Superior temporal gyrus (tissue), 1 donor: Measurements from ENCODE around the gene CACNA1S.

Experiments used
- DNase-seq: peaks from one replicate; pipeline ENCODE4 v3.0.0-alpha.2; 2016; ENCODE audit errors: extremely low spot score

Gene CACNA1S

DNA sequence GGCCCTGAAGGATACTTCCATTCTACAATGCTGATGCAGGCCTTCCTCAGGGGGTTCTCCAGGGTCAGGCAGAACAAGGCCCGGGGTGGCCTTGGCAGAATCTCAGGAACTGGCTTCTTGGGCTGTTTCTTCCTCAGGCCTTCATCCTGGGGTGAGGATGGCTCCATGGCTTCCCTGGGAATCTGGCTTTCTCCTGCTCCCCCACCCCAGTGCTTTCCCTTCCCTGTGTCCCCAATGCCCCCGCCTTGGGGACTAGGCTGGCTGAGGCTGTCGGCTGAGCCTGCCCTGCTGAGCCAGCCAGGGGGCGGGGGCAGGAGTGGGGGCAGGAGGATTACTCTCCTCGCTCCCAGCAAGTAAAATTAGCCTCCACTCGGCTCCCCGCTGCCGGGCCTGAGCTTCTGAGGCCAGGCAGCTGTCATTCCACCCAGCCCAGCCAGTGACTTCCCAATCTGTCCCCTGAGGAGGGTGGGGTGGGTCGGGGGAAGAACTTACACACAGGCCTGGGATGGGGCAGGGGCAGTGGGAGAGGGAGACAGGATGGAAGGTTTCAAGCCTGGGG lies at the start of gene CACNA1S:
TSS of gene CACNA1S (minus strand) at position 254 of the 559 bp plus-strand sequence. CDS start at position 167, 87 bp downstream.
- no peak for DNase-seq

DNA sequence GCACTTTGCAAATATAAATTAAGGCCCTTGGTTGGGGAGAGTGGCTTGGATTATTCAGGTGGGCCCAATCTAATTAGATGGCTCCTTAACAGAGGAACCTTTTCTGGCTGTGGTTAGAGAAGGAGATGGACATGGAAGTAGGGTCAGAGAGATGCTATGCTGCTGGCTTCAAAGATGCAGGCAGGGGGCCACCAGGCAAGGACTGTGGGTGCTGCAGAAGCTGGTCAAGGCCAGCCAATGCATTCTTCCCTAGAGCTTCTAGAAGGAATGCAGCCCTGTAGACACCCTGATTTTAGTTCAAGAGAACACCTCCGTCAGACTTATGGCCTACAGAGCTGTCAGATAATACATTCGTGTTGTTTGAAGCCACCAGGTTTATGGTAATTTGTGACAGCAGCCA lies 45.7 kb upstream of the CACNA1S start:
- DNase-seq = no peak

DNA sequence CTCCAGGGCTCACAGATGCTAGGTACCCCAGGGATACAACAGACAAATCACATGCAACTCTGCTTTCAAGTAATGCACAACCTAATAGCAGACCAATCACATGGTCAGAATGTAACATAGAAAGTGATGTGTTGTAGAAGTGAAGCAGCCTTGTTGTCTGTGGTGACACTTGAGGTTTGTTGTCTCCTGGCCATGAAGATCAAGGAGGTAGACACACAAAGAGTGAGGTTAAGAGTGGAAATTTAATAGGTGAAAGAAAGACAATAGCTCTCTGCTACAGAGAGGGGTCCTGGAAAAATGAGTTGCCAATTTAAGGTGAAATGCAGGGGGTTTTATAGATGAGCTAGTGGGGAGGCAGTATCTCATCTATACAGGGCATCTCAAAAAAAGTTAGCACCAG lies 44.6 kb upstream of the CACNA1S start:
- DNase-seq = no peak

DNA sequence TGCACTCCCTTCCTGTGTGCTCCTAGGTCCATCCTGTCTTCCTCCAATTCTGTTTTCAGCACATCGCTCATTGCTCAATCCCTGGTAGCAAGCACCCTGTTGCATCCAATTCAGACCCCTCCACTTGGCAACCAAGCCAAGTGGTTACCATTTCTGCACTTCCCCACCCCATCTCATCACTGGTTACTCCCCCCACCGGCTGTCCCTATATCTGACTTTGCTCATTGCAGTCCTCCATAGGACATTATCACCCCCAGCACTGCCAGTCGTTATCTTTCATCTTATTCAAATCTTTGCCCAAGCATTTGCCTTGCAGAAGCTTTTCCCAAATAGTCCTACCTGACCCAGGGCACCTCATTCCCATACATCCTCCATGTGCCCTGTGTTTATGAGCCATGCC lies 44.1 kb upstream of the CACNA1S start:
- DNase-seq = no peak

DNA sequence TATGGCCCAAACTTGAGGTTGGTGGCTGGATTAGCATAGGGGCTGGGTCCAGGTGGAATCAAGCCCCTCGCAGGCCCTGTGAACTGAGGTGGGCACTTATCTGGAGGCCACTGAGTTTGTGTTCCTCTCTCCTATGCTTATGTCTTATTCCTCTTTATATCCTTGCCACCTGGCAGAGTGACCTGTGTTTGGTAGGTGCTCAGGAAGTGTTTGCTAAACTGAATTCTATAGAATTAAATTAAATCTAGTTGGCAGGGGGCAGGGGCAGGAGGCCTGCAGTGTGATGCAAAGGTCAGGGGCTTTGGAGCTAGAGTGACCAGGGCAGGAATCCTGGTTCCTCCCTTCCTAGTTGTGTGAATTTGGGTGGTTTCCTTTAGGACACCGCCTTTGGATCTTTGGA lies 43.1 kb upstream of the CACNA1S start:
- no peak for DNase-seq

DNA sequence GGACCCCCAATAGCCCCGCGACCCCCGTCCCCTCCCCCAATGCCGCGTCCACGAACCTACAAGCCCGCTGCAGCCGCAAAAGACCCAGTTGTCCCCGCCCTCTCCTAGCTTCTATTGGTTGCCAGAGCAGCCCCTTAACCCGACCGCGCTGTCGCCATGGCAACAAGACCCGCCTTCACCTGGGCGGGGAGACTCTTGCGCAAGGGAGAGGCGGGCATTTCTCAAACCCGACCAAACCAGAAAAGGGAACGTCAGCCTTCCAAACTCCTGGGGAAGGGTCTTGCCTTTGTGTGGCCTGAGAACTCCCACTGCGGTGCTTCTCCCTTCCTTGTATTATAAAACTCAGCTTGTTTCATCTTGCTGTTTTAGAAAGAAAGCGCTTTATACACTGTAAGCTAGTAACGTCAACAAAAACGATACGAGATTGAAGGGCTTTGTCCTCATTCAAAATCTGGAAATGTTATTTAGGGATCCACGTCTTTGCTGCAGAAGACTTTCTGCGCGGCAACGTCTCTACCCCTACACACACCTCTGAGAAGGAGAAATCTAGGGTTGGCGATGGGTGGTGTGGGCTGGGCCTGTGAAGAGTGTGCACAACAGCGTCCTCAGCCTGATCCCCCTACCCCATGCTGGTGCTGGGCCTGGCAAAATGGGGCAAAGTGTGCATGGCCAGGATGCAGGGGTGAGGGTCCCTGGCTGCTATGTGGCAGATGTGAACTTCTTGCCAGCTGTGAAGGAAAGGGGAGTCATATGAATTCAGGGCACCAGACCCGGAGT lies 42.4 kb upstream of the CACNA1S start, which contains the start of gene TMEM9:
TSS of gene TMEM9 (minus strand) at position 86 of the 777 bp plus-strand sequence. CDS start 551 bp downstream, outside the sequence.
- peak; percentile 98 for DNase-seq

DNA sequence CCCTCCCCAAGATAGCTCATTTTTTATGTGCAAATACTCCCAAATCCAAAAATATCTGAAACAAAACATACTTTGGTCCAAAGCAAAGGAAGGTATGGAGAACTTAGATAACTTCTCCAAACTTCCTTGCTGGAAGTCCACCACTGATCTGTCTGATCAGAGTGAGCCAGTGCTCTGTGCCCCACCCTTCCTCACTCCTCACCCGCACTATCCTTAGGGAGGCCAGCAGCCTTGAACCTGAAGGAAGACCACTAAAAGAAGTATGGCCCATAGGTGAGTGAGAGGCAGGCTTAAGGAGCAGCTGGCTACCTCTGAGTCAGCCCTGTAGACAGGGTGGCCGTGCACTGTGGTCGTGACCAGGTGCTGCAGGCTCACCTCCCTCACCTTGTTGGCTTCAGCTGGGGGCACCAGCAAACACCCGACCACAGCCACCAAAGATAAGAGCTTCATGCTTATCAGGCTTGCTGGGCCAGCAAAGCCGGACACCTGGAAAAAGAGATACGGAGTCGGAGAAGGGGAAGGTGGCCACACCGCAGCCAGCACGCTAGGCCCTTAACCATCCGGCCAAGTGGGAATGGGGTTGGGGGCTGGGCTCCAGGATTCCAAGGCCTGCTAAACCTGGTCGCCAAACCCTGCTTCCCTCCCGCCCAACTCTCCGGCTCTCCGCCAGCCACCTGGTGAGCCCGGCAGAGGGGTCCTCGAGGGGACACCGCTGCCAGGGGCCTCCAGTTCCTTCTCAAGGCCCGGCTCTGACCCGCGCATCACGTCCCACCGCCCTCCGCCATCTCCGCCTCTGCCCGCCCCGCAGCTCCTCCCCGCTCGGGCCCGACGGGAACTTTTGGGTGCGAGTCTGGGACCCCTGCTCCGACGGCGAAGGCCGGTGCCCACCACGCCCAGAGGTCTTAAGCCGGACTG lies 41.5 kb upstream of the CACNA1S start:
- no peak for DNase-seq

DNA sequence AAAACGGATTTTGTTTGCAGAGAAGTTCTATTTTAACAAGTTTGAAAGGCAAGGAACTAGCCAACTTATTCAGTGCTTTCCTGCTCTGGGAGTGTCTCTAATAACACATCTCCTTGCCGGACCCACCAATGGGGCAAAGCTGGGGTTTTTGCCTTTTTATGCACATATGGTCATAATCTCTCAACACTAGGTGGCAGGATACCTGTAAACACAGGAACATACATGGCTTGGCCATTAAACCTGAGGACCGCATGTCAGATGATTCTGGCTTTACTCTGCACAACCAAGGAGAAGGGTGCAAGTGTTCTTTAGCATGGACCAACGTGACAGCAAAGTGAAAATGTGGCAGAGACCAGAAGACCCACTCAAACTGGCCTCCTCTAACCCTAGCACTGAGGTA lies 37.2 kb upstream of the CACNA1S start:
- no peak for DNase-seq

DNA sequence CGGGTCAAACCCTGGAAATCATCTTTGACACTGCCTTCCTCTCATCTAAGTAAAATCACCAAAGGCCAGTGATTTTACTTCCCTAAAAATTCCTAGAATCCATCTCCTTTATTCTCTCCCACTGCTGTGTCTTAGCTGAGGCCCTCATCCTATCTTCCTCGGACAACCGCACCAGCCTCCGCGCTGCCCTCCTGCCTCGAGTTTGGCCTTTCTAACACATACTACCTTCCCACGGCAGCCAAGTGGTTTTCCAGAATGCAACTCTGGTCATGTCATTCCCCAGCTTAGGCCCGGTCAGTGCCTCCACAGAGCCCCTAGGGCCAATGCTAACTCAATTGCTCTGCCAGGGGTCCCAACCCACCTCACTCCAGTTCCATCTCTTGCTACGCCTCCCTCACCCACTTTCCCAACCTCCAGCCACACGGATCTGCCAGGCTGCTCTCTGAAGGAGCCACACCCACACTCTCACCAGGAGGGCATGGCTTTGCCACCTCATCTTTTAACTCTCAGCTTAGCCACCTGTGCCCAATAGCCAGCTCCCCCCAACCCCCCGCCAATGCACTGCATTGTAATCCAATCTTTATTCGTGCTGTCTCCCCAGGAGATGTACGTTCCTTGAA lies 35.3 kb upstream of the CACNA1S start:
- no peak for DNase-seq

DNA sequence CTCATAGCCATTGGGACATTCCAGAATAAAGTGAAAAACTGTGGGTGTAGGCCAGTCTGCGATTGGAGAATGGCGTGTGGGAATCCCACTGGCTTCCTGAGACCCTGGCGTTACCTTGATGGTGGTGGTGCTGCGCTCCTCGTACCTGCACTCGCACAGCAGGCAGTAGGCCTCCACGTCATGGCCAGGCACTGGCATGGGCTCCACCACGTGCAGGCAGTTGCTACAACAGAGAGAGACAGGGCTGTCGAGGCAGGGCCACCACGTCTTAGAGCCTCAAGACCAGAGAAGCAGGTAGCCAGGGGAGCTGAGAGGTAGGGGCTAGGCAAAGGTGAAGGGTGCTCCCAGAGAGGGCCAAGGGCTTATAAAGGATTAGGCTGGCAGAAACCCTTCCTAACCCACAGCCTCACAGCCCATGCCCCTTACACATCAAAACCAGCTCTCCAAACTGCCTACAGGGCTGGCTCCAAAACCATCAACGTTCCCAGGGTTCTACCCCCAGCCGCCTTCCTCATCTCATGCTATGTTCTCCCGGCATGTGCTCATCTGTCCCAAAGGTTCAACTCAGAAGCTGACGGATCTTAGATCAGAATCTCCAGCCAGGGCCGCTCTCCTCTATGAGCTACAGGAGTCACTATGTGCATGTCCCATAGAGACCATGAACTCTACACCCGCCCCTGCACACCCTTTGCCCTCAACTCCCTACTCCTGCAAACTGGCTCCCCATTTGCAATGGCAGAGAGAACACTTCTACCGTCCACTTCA lies 34.6 kb upstream of the CACNA1S start:
- DNase-seq = no peak

DNA sequence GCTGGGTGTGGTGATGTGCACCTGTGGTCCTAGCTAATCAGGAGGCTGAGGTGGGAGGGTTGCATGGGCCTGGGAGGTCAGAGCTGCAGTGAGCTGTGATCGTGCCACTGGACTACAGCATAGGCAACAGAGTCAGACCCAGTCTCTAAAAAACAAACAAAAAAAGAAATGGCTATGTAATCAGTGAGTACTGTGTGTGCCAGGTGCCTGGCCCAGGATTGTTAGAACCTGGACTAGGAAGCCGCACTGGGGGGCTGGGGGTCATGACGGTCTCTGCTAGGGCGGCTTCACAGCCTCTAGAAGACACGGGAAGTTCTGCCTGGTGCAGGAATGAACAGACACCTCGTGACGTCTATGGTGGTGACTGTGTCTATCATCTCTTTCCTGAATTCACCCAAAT lies 33.6 kb upstream of the CACNA1S start:
- no peak for DNase-seq

DNA sequence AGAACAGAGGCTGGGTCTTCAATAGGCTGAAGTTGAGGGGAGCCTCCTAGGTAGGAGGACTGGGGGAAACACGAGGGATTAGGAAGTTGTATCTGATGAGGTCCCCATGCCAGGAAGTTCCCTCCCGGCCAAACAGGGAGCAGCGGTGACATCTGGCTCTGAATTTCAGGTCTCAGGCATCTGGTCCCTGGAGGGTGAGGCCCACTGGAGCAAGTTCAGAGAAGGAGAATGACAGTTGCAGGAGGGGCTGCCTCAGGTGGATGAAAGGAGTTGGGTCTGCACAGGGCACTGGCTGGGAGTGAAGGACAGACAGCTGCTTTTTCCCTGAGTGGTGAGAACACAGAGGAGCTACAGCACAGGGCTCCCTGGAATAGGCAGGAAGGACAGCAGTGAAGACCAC lies 32.9 kb upstream of the CACNA1S start:
- no peak for DNase-seq

DNA sequence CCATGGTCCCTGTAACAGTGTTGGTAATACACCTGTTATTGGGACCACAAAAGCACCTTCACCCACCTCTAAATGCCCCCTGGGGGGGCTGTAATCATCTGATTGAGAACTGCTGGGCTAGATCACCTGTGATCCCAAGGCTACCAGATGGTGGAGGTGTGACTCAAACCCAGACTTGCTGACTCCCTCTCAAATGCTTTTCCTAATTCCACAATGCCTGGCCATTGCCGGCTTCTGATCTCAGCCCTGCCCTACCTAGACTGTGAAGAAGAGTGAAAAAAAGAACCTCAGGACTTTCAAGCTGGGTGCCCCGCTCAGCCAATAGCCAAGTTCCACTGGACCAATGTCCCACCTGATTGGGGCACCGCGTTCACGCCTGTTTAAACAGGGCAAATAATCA lies 32.5 kb upstream of the CACNA1S start:
- DNase-seq = no peak

DNA sequence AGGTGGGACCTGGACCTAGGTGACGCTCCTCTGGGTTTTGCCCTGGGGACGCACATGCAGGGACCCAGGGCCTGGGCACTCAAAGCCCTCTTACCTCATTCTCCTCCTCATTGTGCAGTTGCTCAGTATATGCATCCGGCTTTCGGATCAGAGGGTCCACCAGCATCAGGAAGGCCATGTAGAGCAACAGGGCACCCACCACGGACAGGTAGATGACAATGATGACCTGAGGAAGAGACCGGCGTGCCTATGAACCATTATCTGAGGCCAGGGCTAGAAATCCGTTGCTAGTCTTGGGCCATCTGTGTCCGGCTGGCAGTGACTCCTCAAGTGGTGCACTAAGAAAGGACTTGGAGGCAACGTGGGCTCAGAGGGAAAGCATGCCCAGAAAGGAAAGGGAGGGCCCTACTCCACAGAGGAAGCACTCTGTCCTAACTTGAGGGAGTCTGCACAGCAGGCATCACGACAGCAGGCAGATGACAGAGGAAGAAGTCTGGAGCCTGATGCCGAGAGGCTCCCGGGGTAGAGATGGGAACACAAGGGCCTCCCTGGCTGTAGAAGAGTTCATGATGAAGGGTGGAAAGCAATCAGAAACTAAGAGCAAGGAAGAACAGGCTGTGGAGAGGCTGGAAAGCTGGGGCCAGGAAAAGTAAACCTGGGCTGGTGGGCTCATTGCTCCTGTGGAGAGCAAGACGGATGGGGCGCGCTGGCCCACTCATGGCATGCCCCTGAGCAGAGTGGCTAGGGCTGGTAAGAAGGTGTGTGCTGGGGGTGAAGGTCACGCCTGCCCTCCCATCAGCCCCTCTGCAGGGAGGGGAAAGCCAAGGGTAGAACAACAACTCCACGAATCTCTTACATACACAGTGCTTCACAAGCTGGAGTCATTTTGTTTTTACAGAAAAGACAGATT lies 31.8 kb upstream of the CACNA1S start:
- DNase-seq = no peak

DNA sequence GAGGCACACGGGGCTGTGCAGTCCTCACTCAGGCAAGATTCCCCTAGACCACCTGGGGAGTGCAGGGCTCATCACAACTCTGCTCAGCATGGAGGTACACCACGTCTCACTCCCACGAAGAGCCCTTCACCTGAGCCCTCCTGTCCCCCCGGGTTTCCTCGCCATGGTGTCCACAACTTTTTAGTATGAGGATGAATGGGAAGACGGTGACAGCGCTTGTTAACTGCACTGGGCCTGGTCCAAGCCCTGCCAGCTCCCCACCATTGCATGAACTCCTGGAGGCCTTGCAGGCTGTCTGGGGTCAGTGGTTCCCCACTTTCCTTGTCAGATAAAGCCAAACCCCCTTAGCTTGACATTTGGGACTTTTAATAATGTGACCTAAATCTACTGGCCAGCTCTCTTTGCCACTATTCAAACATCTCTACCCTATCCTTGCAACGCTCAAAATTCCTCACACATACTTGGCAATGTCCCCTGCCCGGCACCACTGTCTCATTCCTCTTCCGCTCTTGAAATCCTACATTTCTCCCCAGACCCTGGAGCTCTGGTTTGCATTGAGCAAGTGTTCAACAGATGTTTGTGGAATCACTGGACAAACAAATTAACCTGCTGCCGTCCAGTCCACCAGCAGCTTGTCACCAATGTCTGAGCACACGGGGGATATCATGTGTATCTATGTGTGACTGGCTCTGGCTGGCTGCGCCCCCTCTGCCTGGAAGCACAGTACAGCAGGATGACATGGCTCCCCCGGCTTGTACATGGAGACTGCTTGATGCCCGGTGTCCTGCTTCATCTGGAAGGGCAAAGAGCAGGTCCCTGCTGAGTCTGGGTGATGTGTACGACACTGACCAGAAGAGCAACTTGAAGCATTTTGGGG lies 30.9 kb upstream of the CACNA1S start:
- DNase-seq = no peak

DNA sequence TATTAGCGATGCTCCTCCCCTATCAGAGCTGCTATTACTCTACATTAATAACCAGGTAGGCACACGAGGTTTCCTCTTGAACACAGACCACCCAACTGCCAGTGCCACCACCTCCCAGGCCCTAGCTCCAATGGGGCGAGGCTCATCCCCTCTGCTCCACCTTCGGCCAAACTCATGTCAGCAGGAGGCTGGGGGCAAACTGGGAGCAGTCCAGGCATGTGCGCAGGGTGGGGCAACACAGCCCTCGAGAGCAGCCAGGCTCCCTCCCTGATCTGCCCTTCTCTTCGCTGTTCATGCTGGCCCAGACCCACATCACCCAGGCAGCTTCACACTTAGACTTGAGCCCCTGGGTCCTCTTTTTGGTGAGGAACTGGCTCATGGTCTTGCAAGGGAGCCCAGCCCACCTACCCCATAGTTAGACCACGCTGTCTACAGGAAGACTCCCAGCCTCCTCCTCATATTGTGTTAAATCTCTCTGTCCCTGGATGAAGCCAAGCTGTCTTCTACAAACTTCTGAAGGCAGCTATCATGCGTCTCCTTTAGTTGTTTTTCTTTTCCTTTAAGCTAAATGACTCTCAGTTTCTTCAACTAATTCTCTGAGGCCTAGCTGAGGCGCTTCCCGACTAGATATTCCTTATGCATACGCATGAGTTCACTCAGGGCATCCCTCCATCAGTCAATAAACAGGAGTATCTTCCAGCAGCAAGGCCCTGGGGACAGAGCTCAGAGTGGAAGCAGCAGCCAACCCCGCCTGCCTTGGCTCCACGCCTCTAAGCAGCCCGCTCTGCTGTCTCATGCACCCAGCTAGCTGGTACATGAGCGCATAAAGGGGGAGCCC lies 30.0 kb upstream of the CACNA1S start:
- DNase-seq = no peak

DNA sequence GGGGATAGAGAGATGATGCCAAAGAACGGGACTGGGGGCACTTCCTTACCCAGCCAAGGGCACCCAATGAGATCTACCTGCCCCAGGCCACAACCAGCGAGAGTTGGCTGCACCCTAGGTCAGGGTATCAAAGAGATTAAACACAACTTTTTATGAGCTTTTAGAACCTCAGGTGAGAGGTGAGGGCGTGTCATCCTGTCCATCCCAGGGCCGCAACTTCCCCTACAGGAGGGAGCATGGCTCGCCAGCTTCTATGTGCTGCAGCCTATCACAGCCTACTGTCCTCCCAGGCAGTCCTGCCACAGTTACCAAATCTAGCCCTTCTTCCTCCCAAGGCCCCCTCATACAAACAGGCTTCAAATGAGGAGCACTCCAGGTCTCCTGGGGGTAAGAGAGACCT lies 29.2 kb upstream of the CACNA1S start:
- DNase-seq = no peak

DNA sequence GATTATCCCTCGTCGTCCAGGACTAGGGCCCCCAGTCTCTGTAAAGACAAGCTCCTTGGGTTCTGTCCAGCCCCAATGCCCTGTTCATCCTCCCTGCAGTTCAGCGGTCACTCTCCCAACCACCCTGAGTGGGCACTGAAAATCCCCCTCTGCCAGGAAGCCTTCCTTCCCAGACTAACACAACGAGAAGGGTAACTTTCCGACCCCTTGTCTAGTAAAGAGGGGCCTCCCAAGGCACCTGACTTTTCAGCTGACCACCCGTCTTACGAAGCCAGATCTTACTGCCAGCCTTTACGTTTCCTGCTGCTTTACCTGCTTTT lies 28.7 kb upstream of the CACNA1S start:
- no peak for DNase-seq
